HG02623 (cell line): ENCODE data around the gene BCKDHB.

ENCODE experiments used
- ATAC-seq: cut with Tn5 transposase; IDR thresholded peaks from one replicate; pipeline ENCODE4 v1.9.1; 2021; ENCODE audit warnings: moderate library complexity; ENCODE audit not compliant: unreplicated experiment

Gene BCKDHB

DNA sequence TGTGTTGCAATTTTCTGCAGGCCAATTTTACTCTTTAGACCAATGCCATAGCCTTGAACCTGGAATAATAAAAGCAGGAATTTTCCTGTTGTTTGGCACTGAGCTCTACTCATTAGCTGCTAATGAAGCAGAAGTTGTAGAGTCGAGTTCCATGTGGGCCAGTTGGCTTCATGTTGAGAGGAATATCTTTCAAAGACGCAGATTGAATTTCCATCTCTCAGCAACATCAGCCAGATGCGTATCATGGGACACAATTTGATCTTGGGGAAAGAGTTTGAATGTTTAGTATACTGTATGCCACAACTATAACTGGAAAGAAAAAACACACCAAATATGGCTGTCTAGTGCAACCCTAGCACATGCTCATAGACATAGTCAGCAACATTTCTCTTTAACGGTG lies 259.6 kb downstream of the BCKDHB start:
- ATAC-seq: no peak

DNA sequence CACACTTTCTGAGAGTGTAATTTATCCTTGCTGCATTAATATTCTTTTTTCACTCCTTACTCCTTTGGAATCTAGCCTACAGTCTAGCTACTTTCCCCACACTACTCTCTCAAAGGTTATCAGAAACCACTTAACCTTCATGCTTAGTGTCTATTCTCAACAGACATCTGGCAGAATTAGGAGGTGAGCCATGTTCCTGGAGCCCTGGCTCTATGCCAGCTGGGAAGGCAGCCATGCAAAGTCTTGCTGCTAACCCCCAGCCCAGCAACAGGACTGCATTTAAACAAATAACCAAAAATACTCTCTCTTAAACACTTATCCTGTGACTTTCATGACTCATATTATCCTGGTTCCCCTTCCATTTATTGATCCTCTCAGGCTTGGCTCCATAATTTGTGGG lies 260.2 kb downstream of the BCKDHB start:
- no peak for ATAC-seq

DNA sequence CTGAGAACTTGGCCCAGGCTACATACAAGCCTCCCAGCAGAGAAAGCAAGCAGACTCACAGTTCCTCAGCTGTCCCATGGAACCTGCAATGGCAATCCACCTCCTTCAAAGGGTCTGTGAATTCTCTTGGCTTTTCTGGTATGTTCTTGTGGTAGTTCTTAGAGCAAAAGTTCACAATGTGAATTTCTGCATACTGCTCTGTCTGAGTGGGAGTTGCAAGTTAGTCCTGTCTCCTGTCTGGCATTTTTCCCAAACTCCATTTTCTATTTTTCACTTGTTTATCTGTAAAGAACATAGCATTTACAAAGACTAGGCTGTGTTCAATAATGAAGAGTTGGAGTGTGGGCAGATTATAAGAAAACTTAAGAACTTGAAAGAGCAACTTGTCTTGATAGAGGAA lies 269.9 kb downstream of the BCKDHB start:
- no peak for ATAC-seq

- ATAC-seq: no peak
Measured at GRCh38 chr6:80380566-80380965, 274.1 kb downstream of the BCKDHB start.

- no peak for ATAC-seq
Measured at GRCh38 chr6:80382811-80383210, 276.3 kb downstream of the BCKDHB start.

GRCh38 chr6:80388507-80388906 lies 282.0 kb downstream of the BCKDHB start:
- no peak for ATAC-seq
